BJ (cell line): ENCODE data around the gene CRTC1. TPM values are rescaled to one million over a fixed set of nuclear protein-coding genes. Genes with fewer than 3 reads are reported as not detected.

Source experiments
- CTCF ChIA-PET: fragments of 350-600 bp; formaldehyde crosslinking; extraction: SDS; loops from one replicate; lab custom pipeline; 2021; ENCODE audit warnings: antibody characterized with exemption, inconsistent platforms; lab: Yijun Ruan, JAX
- POLR2A ChIA-PET: fragments of 300-600 bp; sonication (Branson Sonifier 250); formaldehyde crosslinking; extraction: SDS; loops from one replicate; lab custom pipeline; 2021; ENCODE audit warnings: antibody characterized with exemption; lab: Charles Lee
- DNase-seq: peaks from one replicate; pipeline ENCODE4 v3.0.0-alpha.2; 2011; ENCODE audit warnings: low read depth
- H3K27me3 ChIP-seq: 2 replicates; pipeline ENCODE4 v1.6.0; 2011; ENCODE audit warnings: low read length; ENCODE audit not compliant: control insufficient read depth, insufficient read depth
- H3K36me3 ChIP-seq: 2 replicates; pipeline ENCODE4 v1.5.1; 2011; ENCODE audit warnings: low read length; ENCODE audit not compliant: control insufficient read depth, insufficient read depth
- H3K4me3 ChIP-seq: 2 replicates; pipeline ENCODE4 v1.5.1; 2011; ENCODE audit warnings: low read depth, mild to moderate bottlenecking, control low read depth, low read length
- CTCF ChIP-seq: IDR thresholded peaks from 2 replicates; pipeline ENCODE4 v1.5.1; 2011; ENCODE audit warnings: low read depth, mild to moderate bottlenecking, control low read depth, inconsistent platforms, low read length, moderate library complexity; ENCODE audit not compliant: insufficient read depth
- polyA plus RNA-seq: library from polyadenylated mRNA; depleted of rRNA; stranded (reverse); fragments of >200 nt; gene quantifications from 2 replicates; pipeline ENCODE4 v1.2.3, GENCODE V29; 2011

Gene CRTC1
- polyA plus RNA-seq, 1 experiment = 1.5 TPM

GRCh38 chr19:18759995-18760426 is 76.5 kb downstream of the CRTC1 start:
- CTCF ChIA-PET = no interaction called here
- no peak for DNase-seq
- POLR2A ChIA-PET = no interaction called here

GRCh38 chr19:18760440-18761383 is 77.2 kb downstream of the CRTC1 start:
- POLR2A ChIA-PET = no interaction called here
- Histone ChIP-seq H3K4me3 (no peak overlapping the region), H3K27me3 (no peaks in the 10 kb centered on the region), H3K36me3 (no peaks in the 10 kb centered on the region; the same call in 1 of the 2 replicates)
- no peak for DNase-seq
- CTCF ChIA-PET = interaction anchor here (0.6 kb wide), 1 partner anchor 299 kb away, joined by 3 read pairs; no protein-coding TSS in a partner anchor
- no peak for TF ChIP-seq CTCF

More at GRCh38 chr19:18759995-18760426, 76.5 kb downstream of the CRTC1 start:
- no peak for TF ChIP-seq CTCF
- H3K4me3 ChIP-seq = no peak overlapping the region
- no peaks in the 10 kb centered on the region for H3K27me3 ChIP-seq
- no peaks in the 10 kb centered on the region; the same call in 1 of the 2 replicates for H3K36me3 ChIP-seq

GRCh38 chr19:18761531-18762110 is 78.1 kb downstream of the CRTC1 start:
- Histone ChIP-seq H3K36me3 (no peaks in the 10 kb centered on the region; the same call in 1 of the 2 replicates), H3K4me3 (no peak overlapping the region), H3K27me3 (no peaks in the 10 kb centered on the region)
- CTCF ChIA-PET = interaction anchor here (1.3 kb wide), 1 partner anchor 86 kb away, joined by 7 read pairs; no protein-coding TSS in a partner anchor
- POLR2A ChIA-PET = no interaction called here
- TF ChIP-seq CTCF = no peak
- no peak for DNase-seq

GRCh38 chr19:18762125-18763023 is 78.9 kb downstream of the CRTC1 start:
- H3K4me3 ChIP-seq = no peak overlapping the region
- POLR2A ChIA-PET = no interaction called here
- no peak for TF ChIP-seq CTCF
- no peaks in the 10 kb centered on the region for H3K27me3 ChIP-seq
- no peak for DNase-seq
- no peaks in the 10 kb centered on the region; the same call in 1 of the 2 replicates for H3K36me3 ChIP-seq
- CTCF ChIA-PET = interaction anchor here (1.3 kb wide), 1 partner anchor 85 kb away, joined by 7 read pairs; no protein-coding TSS in a partner anchor
